Transverse colon (tissue), 4 donors: Measurements from ENCODE around the gene COL4A6.

Source experiments
- EP300 ChIP-seq: sonication (generic); formaldehyde crosslinking; IDR thresholded peaks from one replicate; pipeline ENCODE4 v1.6.1; 2017; ENCODE audit warnings: antibody characterized with exemption, low read depth
- POLR2A ChIP-seq: fragments of 450-650 bp; IDR thresholded peaks from one replicate; pipeline ENCODE4 v1.6.1; 2016; ENCODE audit warnings: antibody characterized with exemption, mild to moderate bottlenecking, moderate library complexity
- POLR2AphosphoS5 ChIP-seq, 3 donors: sonication (generic); formaldehyde crosslinking; IDR thresholded peaks; one replicate each; pipeline ENCODE4 v1.6.1; 2016; ENCODE audit warnings: antibody characterized with exemption in 3 of 3
- TF ChIP-seq, protein P1 (sequence below), 5 experiments: fragments of 200-600 bp in 3 of 5; fragments of 450-650 bp in 2 of 5; sonication (generic) in 3 of 5; IDR thresholded peaks; 1 replicate in 2 of 5; 2 replicates in 3 of 5; pipeline ENCODE4 v1.5.1; 2016 to 2017; ENCODE audit warnings: antibody characterized with exemption in 5 of 5, inconsistent platforms in 3 of 5, mild to moderate bottlenecking in 2 of 5, moderate library complexity in 1 of 5

DNA sequence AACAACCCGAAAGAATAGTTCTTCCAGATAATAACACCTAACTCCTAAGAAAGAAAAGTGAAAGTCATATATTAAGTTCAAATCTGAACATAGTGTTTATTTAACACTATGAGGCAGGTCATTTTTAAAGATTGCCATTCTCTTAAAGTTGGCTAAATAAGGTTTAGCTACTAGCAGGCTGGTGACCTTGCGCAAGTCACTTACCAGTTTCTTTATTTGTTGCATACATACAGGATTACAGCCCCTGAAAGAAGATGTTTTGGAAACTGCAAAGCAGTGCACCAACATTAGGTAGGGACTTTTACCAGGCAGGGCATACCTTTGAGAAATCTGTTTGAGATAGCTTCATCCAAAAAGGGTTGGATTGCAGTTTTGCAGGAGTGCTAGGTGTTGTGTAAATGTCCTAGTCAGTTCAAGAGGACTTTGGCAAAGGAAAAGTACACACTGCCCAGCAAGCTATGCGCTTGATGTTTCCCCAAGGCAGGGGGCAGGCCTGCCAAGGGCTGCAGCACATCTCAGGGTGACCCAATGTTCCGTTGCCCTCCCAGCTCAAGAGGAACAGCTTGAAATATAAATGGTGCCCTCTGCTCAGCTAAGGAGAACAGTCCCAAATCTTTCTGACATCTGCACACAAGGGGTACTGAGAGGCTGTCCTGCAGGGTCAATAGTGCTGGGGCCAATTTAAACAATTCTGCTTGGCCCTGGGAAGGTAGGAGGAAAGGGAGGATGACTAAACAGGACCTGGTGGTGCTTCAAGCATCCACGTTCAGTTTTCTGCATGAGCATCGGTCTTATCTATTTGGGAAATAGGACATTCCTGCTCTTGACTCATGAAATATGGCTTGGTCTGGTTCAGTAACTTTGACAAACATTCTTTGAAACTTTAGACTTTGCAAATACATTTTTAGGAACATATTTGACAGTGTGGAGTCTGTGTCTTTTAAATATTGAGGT lies 130.8 kb downstream of the COL4A6 start:
- TF ChIP-seq POLR2A (no peak), EP300 (no peak), POLR2AphosphoS5 (IDR thresholded peaks at IDR 0.05) (no peak)
- TF ChIP-seq, protein P1, sequence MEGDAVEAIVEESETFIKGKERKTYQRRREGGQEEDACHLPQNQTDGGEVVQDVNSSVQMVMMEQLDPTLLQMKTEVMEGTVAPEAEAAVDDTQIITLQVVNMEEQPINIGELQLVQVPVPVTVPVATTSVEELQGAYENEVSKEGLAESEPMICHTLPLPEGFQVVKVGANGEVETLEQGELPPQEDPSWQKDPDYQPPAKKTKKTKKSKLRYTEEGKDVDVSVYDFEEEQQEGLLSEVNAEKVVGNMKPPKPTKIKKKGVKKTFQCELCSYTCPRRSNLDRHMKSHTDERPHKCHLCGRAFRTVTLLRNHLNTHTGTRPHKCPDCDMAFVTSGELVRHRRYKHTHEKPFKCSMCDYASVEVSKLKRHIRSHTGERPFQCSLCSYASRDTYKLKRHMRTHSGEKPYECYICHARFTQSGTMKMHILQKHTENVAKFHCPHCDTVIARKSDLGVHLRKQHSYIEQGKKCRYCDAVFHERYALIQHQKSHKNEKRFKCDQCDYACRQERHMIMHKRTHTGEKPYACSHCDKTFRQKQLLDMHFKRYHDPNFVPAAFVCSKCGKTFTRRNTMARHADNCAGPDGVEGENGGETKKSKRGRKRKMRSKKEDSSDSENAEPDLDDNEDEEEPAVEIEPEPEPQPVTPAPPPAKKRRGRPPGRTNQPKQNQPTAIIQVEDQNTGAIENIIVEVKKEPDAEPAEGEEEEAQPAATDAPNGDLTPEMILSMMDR (IDR thresholded peaks at IDR 0.05): no peak
